WTC11 (cell line): Measurements from ENCODE around the gene KNDC1. TPM values are rescaled to one million over a fixed set of nuclear protein-coding genes. Genes with fewer than 3 reads are reported as not detected.

ENCODE experiments used
- ATAC-seq: fragments of 200-7000 bp; cut with Tn5 transposase; 2 replicates; pipeline ENCODE4 v1.10.0; 2021; ENCODE audit warnings: mild to moderate bottlenecking, moderate library complexity
- CTCF ChIA-PET: fragments of 300-600 bp; sonication (Branson Sonifier 250); formaldehyde crosslinking; loops from one replicate; lab custom pipeline; 2021; ENCODE audit warnings: antibody characterized with exemption; lab: Charles Lee
- POLR2A ChIA-PET: fragments of 350-600 bp; sonication (Branson Sonifier 250); formaldehyde crosslinking; loops from one replicate; lab custom pipeline; 2021; ENCODE audit warnings: antibody characterized with exemption; lab: Charles Lee
- DNase-seq: peaks from one replicate; pipeline ENCODE4 v3.0.0; 2021; ENCODE audit warnings: low spot score
- H3K27ac Mint-ChIP-seq: 2 replicates; pipeline ENCODE4 v1.8.0; 2021; ENCODE audit warnings: mixed read lengths
- H3K27me3 Mint-ChIP-seq: 2 replicates; pipeline ENCODE4 v1.8.0; 2021; ENCODE audit warnings: low read depth, mild to moderate bottlenecking, moderate library complexity, mixed read lengths
- H3K36me3 Mint-ChIP-seq: 2 replicates; pipeline ENCODE4 v1.8.0; 2021; ENCODE audit warnings: mixed read lengths
- H3K4me1 Mint-ChIP-seq: 2 replicates; pipeline ENCODE4 v1.8.0; 2022; ENCODE audit warnings: mixed read lengths
- H3K4me3 Mint-ChIP-seq: 2 replicates; pipeline ENCODE4 v1.8.0; 2021; ENCODE audit warnings: mild to moderate bottlenecking, moderate library complexity, mixed read lengths
- H3K9me3 Mint-ChIP-seq: 2 replicates; pipeline ENCODE4 v1.8.0; 2021; ENCODE audit warnings: mixed read lengths
- ATF1 ChIP-seq: sonication (generic); formaldehyde crosslinking; IDR thresholded peaks from 2 replicates; pipeline ENCODE4 v1.8.1; 2023; ENCODE audit warnings: mild to moderate bottlenecking, moderate library complexity, missing genetic modification reagents
- ERG ChIP-seq: fragments of 250-450 bp; sonication (Bioruptor Pico); IDR thresholded peaks from 2 replicates; pipeline ENCODE4 v1.8.0; 2021; ENCODE audit warnings: mild to moderate bottlenecking
- ESRRA ChIP-seq: sonication (generic); formaldehyde crosslinking; IDR thresholded peaks from 2 replicates; pipeline ENCODE4 v1.8.1; 2022; ENCODE audit warnings: mild to moderate bottlenecking, missing genetic modification reagents, borderline replicate concordance
- FOXK1 ChIP-seq: sonication (generic); formaldehyde crosslinking; IDR thresholded peaks from 2 replicates; pipeline ENCODE4 v1.8.0; 2022; ENCODE audit warnings: mild to moderate bottlenecking, moderate library complexity, missing genetic modification reagents
- IRF1 ChIP-seq: sonication (generic); formaldehyde crosslinking; IDR thresholded peaks from 2 replicates; pipeline ENCODE4 v1.8.0; 2023; ENCODE audit warnings: missing genetic modification reagents
- IRF2 ChIP-seq: sonication (generic); formaldehyde crosslinking; IDR thresholded peaks from 2 replicates; pipeline ENCODE4 v1.8.0; 2022; ENCODE audit warnings: low read depth, missing genetic modification reagents, borderline replicate concordance
- JAZF1 ChIP-seq: fragments of 250-450 bp; sonication (Bioruptor Pico); IDR thresholded peaks from 2 replicates; pipeline ENCODE4 v1.9.0; 2021; ENCODE audit warnings: moderate library complexity, mild to moderate bottlenecking, inconsistent platforms
- KAT7 ChIP-seq: sonication (generic); formaldehyde crosslinking; IDR thresholded peaks from 2 replicates; pipeline ENCODE4 v1.8.1; 2023; ENCODE audit warnings: missing genetic modification reagents, mild to moderate bottlenecking, borderline replicate concordance
- MYBL2 ChIP-seq: sonication (generic); formaldehyde crosslinking; IDR thresholded peaks from 2 replicates; pipeline ENCODE4 v1.8.1; 2023; ENCODE audit warnings: mild to moderate bottlenecking, moderate library complexity, missing genetic modification reagents
- PRDM15 ChIP-seq: sonication (generic); formaldehyde crosslinking; IDR thresholded peaks from 2 replicates; pipeline ENCODE4 v1.8.0; 2022; ENCODE audit warnings: missing genetic modification reagents
- PREB ChIP-seq: sonication (generic); formaldehyde crosslinking; IDR thresholded peaks from 2 replicates; pipeline ENCODE4 v1.8.1; 2022; ENCODE audit warnings: mild to moderate bottlenecking, missing genetic modification reagents, moderate library complexity, borderline replicate concordance
- PRRX2 ChIP-seq: fragments of 250-450 bp; sonication (Bioruptor Pico); IDR thresholded peaks from 2 replicates; pipeline ENCODE4 v1.8.0; 2021; ENCODE audit warnings: mild to moderate bottlenecking
- SOX15 ChIP-seq: fragments of 250-450 bp; sonication (Bioruptor Pico); IDR thresholded peaks from 2 replicates; pipeline ENCODE4 v1.9.0; 2021; ENCODE audit warnings: mild to moderate bottlenecking
- SP1 ChIP-seq: sonication (generic); formaldehyde crosslinking; conservative IDR thresholded peaks from 2 replicates; pipeline ENCODE4 v1.8.1; 2022; ENCODE audit warnings: missing genetic modification reagents
- USF1 ChIP-seq: sonication (generic); formaldehyde crosslinking; IDR thresholded peaks from 2 replicates; pipeline ENCODE4 v1.8.0; 2022; ENCODE audit warnings: mild to moderate bottlenecking, missing genetic modification reagents
- ZNF138 ChIP-seq: sonication (generic); formaldehyde crosslinking; conservative IDR thresholded peaks from 2 replicates; pipeline ENCODE4 v1.8.1; 2022; ENCODE audit warnings: mild to moderate bottlenecking, moderate library complexity, missing genetic modification reagents
- ZNF423 ChIP-seq: fragments of 250-450 bp; sonication (Bioruptor Pico); IDR thresholded peaks from 2 replicates; pipeline ENCODE4 v2.1.2; 2022; ENCODE audit warnings: mild to moderate bottlenecking, moderate library complexity
- ZNF425 ChIP-seq: fragments of 250-450 bp; sonication (Bioruptor Pico); conservative IDR thresholded peaks from 2 replicates; pipeline ENCODE4 v1.9.0; 2021; ENCODE audit warnings: mild to moderate bottlenecking
- ZNF532 ChIP-seq: fragments of 250-450 bp; sonication (Bioruptor Pico); IDR thresholded peaks from 2 replicates; pipeline ENCODE4 v1.9.0; 2021; ENCODE audit warnings: mild to moderate bottlenecking, borderline replicate concordance
- total RNA-seq: library from RNA; stranded (reverse); gene quantifications from 3 replicates; pipeline ENCODE4 v1.2.3, GENCODE V29; 2021

Gene KNDC1
- total RNA-seq, 1 experiment from 2014 or later = 26.6 TPM

GRCh38 chr10:133114726-133115452 lies 45.1 kb upstream of the KNDC1 start:
- Mint-ChIP-seq H3K27ac (no peak overlapping the region), H3K36me3 (peaks cover 8% of the 10 kb centered on the region), H3K9me3 (peaks cover 18% of the 10 kb centered on the region), H3K4me1 (no peaks in the 10 kb centered on the region), H3K4me3 (no peak overlapping the region), H3K27me3 (no peaks in the 10 kb centered on the region; the same call in 1 of the 2 replicates)
- TF ChIP-seq PRRX2 (CRISPR knock-in tag) = no peak
- TF ChIP-seq SP1 (CRISPR knock-in tag) = no peak
- CTCF ChIA-PET = no interaction called here
- POLR2A ChIA-PET = no interaction called here
- DNase-seq (no peak), ATAC-seq (no peak)

- no peaks in the 10 kb centered on the region for H3K4me1 Mint-ChIP-seq
- H3K27me3 Mint-ChIP-seq = no peaks in the 10 kb centered on the region; the same call in 1 of the 2 replicates
- no peak for TF ChIP-seq IRF2
- TF ChIP-seq KAT7 (CRISPR knock-in tag) = no peak
- no peak for TF ChIP-seq ZNF138
- no peak for TF ChIP-seq PREB
- TF ChIP-seq ZNF532 (CRISPR knock-in tag) = no peak
- no peak for TF ChIP-seq ESRRA (CRISPR knock-in tag)
- no peak for TF ChIP-seq SOX15 (CRISPR knock-in tag)
- no peak for TF ChIP-seq FOXK1 (CRISPR knock-in tag)
- no peak for TF ChIP-seq ERG
- no peak for TF ChIP-seq MYBL2
- no peak for TF ChIP-seq IRF1 (CRISPR knock-in tag)
- no peak for TF ChIP-seq ZNF425 (CRISPR knock-in tag)
- no peak for TF ChIP-seq USF1 (CRISPR knock-in tag)
- TF ChIP-seq ATF1 (CRISPR knock-in tag) = no peak
- TF ChIP-seq PRDM15 = no peak
- no peak for TF ChIP-seq ZNF423
- no peak for TF ChIP-seq JAZF1 (CRISPR knock-in tag)
- H3K4me3 Mint-ChIP-seq = no peak overlapping the region
- H3K36me3 Mint-ChIP-seq = peaks cover 10% of the 10 kb centered on the region
- ATAC-seq = no peak
- H3K27ac Mint-ChIP-seq = no peak overlapping the region
- peaks cover 18% of the 10 kb centered on the region for H3K9me3 Mint-ChIP-seq
- CTCF ChIA-PET = no interaction called here
- no peak for DNase-seq
- POLR2A ChIA-PET = no interaction called here
These were observed 44.6 kb upstream of the KNDC1 start for GRCh38 chr10:133115453-133115842.
